K562 (cell line): Measurements from ENCODE around the gene TLE4. TPM values are rescaled to one million over a fixed set of nuclear protein-coding genes. Genes with fewer than 3 reads are reported as not detected.

ENCODE experiments used
- ATAC-seq: fragments of 200-7000 bp; cut with Tn5 transposase; 3 replicates; pipeline ENCODE4 v1.9.1; 2020; ENCODE audit warnings: moderate library complexity
- BruUV-seq: library from RNA; stranded (reverse); fragments of 400-500 nt; replicated peaks from 2 replicates; lab custom pipeline; 2021; lab: Mats Ljungman, UMichigan
- CTCF ChIA-PET: fragments of 300-600 bp; formaldehyde crosslinking; extraction: SDS; loops from one replicate; lab custom pipeline; 2021; ENCODE audit warnings: low intra/inter-chr PET ratio; lab: Yijun Ruan, JAX
- POLR2A ChIA-PET: fragments of 300-600, 350-650 bp; sonication (Branson Sonifier 250); formaldehyde crosslinking; extraction: SDS; loops from one replicate; lab custom pipeline; 2021; ENCODE audit warnings: antibody characterized with exemption, inconsistent platforms; lab: Yijun Ruan, JAX
- DNase-seq, 4 experiments: peaks; one replicate each; pipeline versions ENCODE4 v3.0.0 to v3.0.0-alpha.2; 2011 to 2018; ENCODE audit warnings: low spot score in 3 of 4, mixed read lengths in 3 of 4; ENCODE audit errors: extremely low read depth in 1 of 4
- FAIRE-seq: peaks from 2 replicates; lab custom pipeline; 2011; peaks lifted over from hg19 to GRCh38; lab: Jason Lieb, UNC
- H2AFZ ChIP-seq: 2 replicates; pipeline ENCODE4 v1.6.0; 2011; ENCODE audit warnings: low read depth, low read length, control low read depth, inconsistent platforms
- H3K27ac ChIP-seq: fragments of 200-600 bp; 3 replicates; pipeline ENCODE4 v1.8.0; 2011; ENCODE audit warnings: low read depth, mild to moderate bottlenecking, control low read depth, inconsistent platforms, low read length, moderate library complexity, mixed read lengths; ENCODE audit errors: extremely low read depth
- H3K27me3 ChIP-seq, 2 experiments: fragments of 300-600 bp in 1 of 2; 2 replicates in 1 of 2; 3 replicates in 1 of 2; pipeline versions ENCODE4 v1.6.0 to v1.8.0; 2011; ENCODE audit warnings: inconsistent platforms in 2 of 2, low read length in 2 of 2, mild to moderate bottlenecking in 1 of 2, mixed read lengths in 1 of 2, moderate library complexity in 1 of 2; ENCODE audit not compliant: control insufficient read depth in 2 of 2, insufficient read depth in 2 of 2
- H3K36me3 ChIP-seq: fragments of 300-600 bp; 3 replicates; pipeline ENCODE4 v1.8.0; 2011; ENCODE audit warnings: mild to moderate bottlenecking, low read length, inconsistent platforms; ENCODE audit not compliant: control insufficient read depth, insufficient read depth
- H3K4me1 ChIP-seq, 2 experiments: fragments of 200-600 bp in 1 of 2; replicated peaks in 1 of 2; 2 replicates in 1 of 2; 3 replicates in 1 of 2; pipeline versions ENCODE4 v1.5.1 to v1.8.0; 2011; ENCODE audit warnings: inconsistent platforms in 2 of 2, low read length in 2 of 2, mild to moderate bottlenecking in 1 of 2, mixed read lengths in 1 of 2, moderate library complexity in 1 of 2; ENCODE audit not compliant: control insufficient read depth in 2 of 2, insufficient read depth in 2 of 2
- H3K4me2 ChIP-seq: 2 replicates; pipeline ENCODE4 v1.6.1; 2011; ENCODE audit warnings: low read length, control low read depth, inconsistent platforms, mixed read lengths; ENCODE audit not compliant: insufficient read depth
- H3K4me3 ChIP-seq: fragments of 200-600 bp; sonication (generic), shearing (Covaris generic); 2 replicates; pipeline ENCODE4 v1.5.1; 2016; ENCODE audit warnings: control low read depth, inconsistent platforms
- H3K79me2 ChIP-seq: fragments of 200-600 bp; 3 replicates; pipeline ENCODE4 v1.8.0; 2011; ENCODE audit warnings: low read length, inconsistent platforms; ENCODE audit not compliant: control insufficient read depth, insufficient read depth
- H3K9ac ChIP-seq, 2 experiments: 2 replicates each; pipeline versions ENCODE4 v1.6.0 to v1.6.1; 2011; ENCODE audit warnings: low read depth in 2 of 2, low read length in 2 of 2, control low read depth in 1 of 2, inconsistent platforms in 1 of 2, mild to moderate bottlenecking in 1 of 2, mixed read lengths in 1 of 2; ENCODE audit not compliant: insufficient read depth in 1 of 2
- H3K9me1 ChIP-seq: one replicate; pipeline ENCODE4 v1.6.0; 2011; ENCODE audit warnings: inconsistent platforms, mild to moderate bottlenecking, low read length, moderate library complexity; ENCODE audit not compliant: control insufficient read depth, insufficient read depth
- H3K9me3 ChIP-seq: replicated peaks from 2 replicates; pipeline ENCODE4 v1.5.1; 2011; ENCODE audit warnings: low read depth, low read length, inconsistent platforms; ENCODE audit not compliant: control insufficient read depth, insufficient read depth
- H4K20me1 ChIP-seq: replicated peaks from 2 replicates; pipeline ENCODE4 v1.6.1; 2011; ENCODE audit warnings: low read length, inconsistent platforms, mixed read lengths; ENCODE audit not compliant: control insufficient read depth, insufficient read depth
- BRD9 ChIP-seq: fragments of 450-650 bp; IDR thresholded peaks from 2 replicates; pipeline ENCODE4 v1.6.1; 2018; ENCODE audit warnings: low read depth; ENCODE audit not compliant: partially characterized antibody
- CBX3 ChIP-seq, 2 experiments: IDR thresholded peaks; 1 replicate in 1 of 2; 2 replicates in 1 of 2; pipeline ENCODE4 v1.6.1; 2012; ENCODE audit warnings: inconsistent platforms in 2 of 2, low read length in 2 of 2, borderline replicate concordance in 1 of 2, control low read depth in 1 of 2
- MIER1 ChIP-seq: fragments of 450-650 bp; IDR thresholded peaks from 2 replicates; pipeline ENCODE4 v1.6.1; 2016; ENCODE audit warnings: antibody characterized with exemption, mild to moderate bottlenecking, low read depth
- PTTG1 ChIP-seq: fragments of 450-650 bp; IDR thresholded peaks from 2 replicates; pipeline ENCODE4 v1.6.1; 2016; ENCODE audit warnings: low read depth, mild to moderate bottlenecking, missing genetic modification characterization, missing compliant biosample characterization
- RHOXF2B ChIP-seq: fragments of 250-450 bp; sonication (Bioruptor Pico); conservative IDR thresholded peaks from 2 replicates; pipeline ENCODE4 v1.5.1; 2021
- RNF2 ChIP-seq: sonication (generic); IDR thresholded peaks from 2 replicates; pipeline ENCODE4 v1.6.1; 2016
- TFAM ChIP-seq: fragments of 250-450 bp; sonication (Bioruptor Pico); conservative IDR thresholded peaks from 2 replicates; pipeline ENCODE4 v1.5.0; 2021; ENCODE audit warnings: mild to moderate bottlenecking, moderate library complexity
- ZFPM2 ChIP-seq: fragments of 250-450 bp; sonication (Bioruptor Pico); IDR thresholded peaks from 2 replicates; pipeline ENCODE4 v1.5.1; 2022; ENCODE audit warnings: mild to moderate bottlenecking
- ZNF184 ChIP-seq: sonication (generic); formaldehyde crosslinking; IDR thresholded peaks from 2 replicates; pipeline ENCODE4 v1.5.0; 2020; ENCODE audit warnings: missing genetic modification reagents
- ZNF589 ChIP-seq: fragments of 200-800 bp; sonication (Bioruptor generic); IDR thresholded peaks from 2 replicates; pipeline ENCODE4 v1.6.1; 2016; ENCODE audit warnings: low read depth, missing genetic modification characterization, missing compliant biosample characterization
- ZNF766 ChIP-seq: fragments of 200-800 bp; sonication (Bioruptor generic); conservative IDR thresholded peaks from 2 replicates; pipeline ENCODE4 v1.6.1; 2016; ENCODE audit warnings: missing genetic modification characterization, missing compliant biosample characterization
- WGBS: fragments of 100-300 bp; shearing (Covaris generic); methylation state at CpG from one replicate; pipeline ENCODE4 v1.1.6; 2016; ENCODE audit warnings: low coverage, mixed read lengths; ENCODE audit not compliant: insufficient coverage; ENCODE audit errors: missing lambda C conversion rate; 5-methylcytosine and 5-hydroxymethylcytosine counted together
- in situ Hi-C: fragments of 300-500 bp; cut with MboI; formaldehyde crosslinking; loops from 4 replicates; pipeline ENCODE4 v1.15.0; 2018; ENCODE audit warnings: inconsistent platforms, mixed read lengths
- intact Hi-C: fragments of 100-400 bp; cut with micrococcal nuclease; formaldehyde crosslinking; loops from 2 replicates; pipeline ENCODE4 v1.14.2; 2022
- polyA plus RNA-seq, 8 experiments: library from polyadenylated mRNA; depleted of rRNA in 4 of 8; stranded (reverse) in 5 of 8; unstranded in 3 of 8; fragments of >200 nt; fragmentation: Nextera tagmentation in 2 of 8; fragmentation: Illumina TruSeq in 1 of 8; extraction: Ambion mirVana in 2 of 8; extraction: Trizol in 1 of 8; gene quantifications; 2 replicates each; pipeline versions ENCODE4 v1.2.1 to v1.2.3, GENCODE V29; 2011 to 2014; ENCODE audit warnings: inconsistent platforms in 1 of 8, missing spikeins in 1 of 8
- total RNA-seq, 7 experiments: library from RNA; depleted of rRNA in 6 of 7; stranded (reverse); fragments of >200 nt in 6 of 7; fragmentation: Illumina TruSeq in 2 of 7; extraction: Trizol in 2 of 7; gene quantifications; 2 replicates each; pipeline versions ENCODE4 v1.2.1 to v1.2.3, GENCODE V29; 2011 to 2021; ENCODE audit warnings: low replicate concordance in 1 of 7
- TF ChIP-seq, protein P1 (sequence below), 2 experiments: fragments of 450-650 bp; IDR thresholded peaks; 2 replicates each; pipeline ENCODE4 v1.6.1; 2016
- TF ChIP-seq, protein P2 (sequence below): sonication (generic); formaldehyde crosslinking; IDR thresholded peaks from 2 replicates; pipeline ENCODE4 v1.5.0; 2020; ENCODE audit warnings: missing genetic modification reagents
- TF ChIP-seq, protein P3 (sequence below), 3 experiments: IDR thresholded peaks in 2 of 3; conservative IDR thresholded peaks in 1 of 3; 2 replicates each; pipeline ENCODE4 v1.5.1; 2011 to 2012; ENCODE audit warnings: low read length in 3 of 3, mild to moderate bottlenecking in 3 of 3, control low read depth in 2 of 3, improper control_type of control experiment in 1 of 3, inconsistent platforms in 1 of 3, low read depth in 1 of 3, mixed read lengths in 1 of 3, moderate library complexity in 1 of 3; ENCODE audit not compliant: insufficient read depth in 2 of 3
- TF ChIP-seq, protein P4 (sequence below), 2 experiments: IDR thresholded peaks; 2 replicates each; pipeline ENCODE4 v1.6.1; 2012; ENCODE audit warnings: improper control_type of control experiment in 2 of 2, low read depth in 2 of 2, low read length in 2 of 2, borderline replicate concordance in 1 of 2

Gene TLE4
- total and polyA plus RNA-seq, 9 of the 15 experiments (the other 6 are each of a cell fraction or from before 2014, with no cell fraction given), result 1.1 to 8.8 (median 5.7) TPM

DNA sequence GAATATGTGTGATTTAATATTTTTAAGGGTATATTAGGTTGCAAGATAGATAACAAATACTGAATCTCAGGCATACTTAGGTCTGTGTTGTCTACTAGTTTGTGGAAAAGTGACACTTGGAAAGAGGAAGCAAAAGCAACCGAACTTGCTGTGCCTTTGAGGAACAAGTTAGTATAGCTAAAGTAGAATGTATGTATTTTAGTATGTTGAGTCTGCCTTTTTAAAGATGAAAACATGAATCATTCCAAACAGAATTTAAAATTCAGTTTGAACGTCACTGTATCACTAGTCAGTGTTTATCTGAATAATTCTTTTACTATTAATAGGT, 12.9 kb downstream of the TLE4 start (continued):
- TF ChIP-seq RHOXF2B (CRISPR knock-in tag), result no peak
- no peak for TF ChIP-seq TFAM (CRISPR knock-in tag)

DNA sequence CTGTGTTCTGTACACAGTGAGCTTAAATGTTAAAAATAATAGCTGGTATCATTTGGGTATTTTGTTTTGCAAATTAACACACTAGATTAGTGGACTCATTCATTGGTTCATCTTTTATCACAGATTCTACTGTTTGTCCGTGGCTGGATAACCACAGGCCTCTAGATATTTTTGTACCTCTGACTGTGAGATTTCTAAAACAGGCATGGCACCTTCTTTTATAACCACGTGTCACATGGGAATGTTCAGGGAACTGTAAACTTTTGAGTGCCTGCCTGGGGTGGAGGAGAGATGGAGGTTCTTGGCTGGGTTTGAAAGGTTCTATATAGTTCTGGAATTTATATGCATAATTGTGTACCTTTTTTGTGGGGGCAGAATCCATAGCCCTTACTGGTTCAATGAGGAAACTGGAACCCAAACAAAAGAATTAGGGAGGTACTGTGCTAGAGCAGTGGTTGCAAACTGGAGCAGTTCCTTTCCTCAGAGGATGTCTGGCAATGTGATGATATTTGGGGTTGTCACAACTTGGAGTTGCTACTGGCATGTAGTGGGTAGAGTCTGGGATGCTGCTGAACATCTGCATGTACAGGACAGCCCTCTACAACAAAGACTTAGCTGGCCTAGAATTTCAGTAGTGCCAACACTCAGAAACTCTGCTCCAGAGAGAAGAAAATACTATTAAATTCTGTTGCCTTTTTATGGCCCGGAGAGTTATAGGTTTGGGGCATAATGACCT, 16.9 kb downstream of the TLE4 start:
- ATAC-seq (no peak), FAIRE-seq (no peak), DNase-seq (no peak)
- Histone ChIP-seq H3K9me1 (no peaks in the 10 kb centered on the region), H3K79me2 (no peaks in the 10 kb centered on the region), H3K27ac (no peak overlapping the region), H2AFZ (no peak overlapping the region), H4K20me1 (no peaks in the 10 kb centered on the region), H3K27me3 (no peaks in the 10 kb centered on the region), H3K9ac (no peak overlapping the region), H3K4me2 (no peak overlapping the region), H3K9me3 (no peaks in the 10 kb centered on the region), H3K36me3 (no peaks in the 10 kb centered on the region), H3K4me1 (peaks cover 0 to 3% of the 10 kb centered on the region in 2 experiments; a peak in 2 of 5 replicates), H3K4me3 (no peak overlapping the region)
- intact Hi-C loops (no loop called here), in situ Hi-C loops (no loop called here)
- no TSS peak for BruUV-seq
- POLR2A ChIA-PET, result no interaction called here
- 23% methylated on average over 3 of the region's 3 CpGs for WGBS
- CTCF ChIA-PET, result no interaction called here
- TF ChIP-seq, protein P1, sequence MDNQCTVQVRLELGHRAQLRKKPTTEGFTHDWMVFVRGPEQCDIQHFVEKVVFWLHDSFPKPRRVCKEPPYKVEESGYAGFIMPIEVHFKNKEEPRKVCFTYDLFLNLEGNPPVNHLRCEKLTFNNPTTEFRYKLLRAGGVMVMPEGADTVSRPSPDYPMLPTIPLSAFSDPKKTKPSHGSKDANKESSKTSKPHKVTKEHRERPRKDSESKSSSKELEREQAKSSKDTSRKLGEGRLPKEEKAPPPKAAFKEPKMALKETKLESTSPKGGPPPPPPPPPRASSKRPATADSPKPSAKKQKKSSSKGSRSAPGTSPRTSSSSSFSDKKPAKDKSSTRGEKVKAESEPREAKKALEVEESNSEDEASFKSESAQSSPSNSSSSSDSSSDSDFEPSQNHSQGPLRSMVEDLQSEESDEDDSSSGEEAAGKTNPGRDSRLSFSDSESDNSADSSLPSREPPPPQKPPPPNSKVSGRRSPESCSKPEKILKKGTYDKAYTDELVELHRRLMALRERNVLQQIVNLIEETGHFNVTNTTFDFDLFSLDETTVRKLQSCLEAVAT (IDR thresholded peaks at IDR 0.05), result no peak
- TF ChIP-seq CBX3 (IDR thresholded peaks at IDR 0.05; ENCODE audit: borderline replicate concordance in 1 of 2, low read length in 2 of 2) (no peak), ZFPM2 (CRISPR knock-in tag) (no peak), ZNF589 (CRISPR knock-in tag) (no peak), RNF2 (no peak), BRD9 (no peak), PTTG1 (tag) (no peak), ZNF184 (no peak), MIER1 (no peak), ZNF766 (no peak)
- TF ChIP-seq, protein P2, sequence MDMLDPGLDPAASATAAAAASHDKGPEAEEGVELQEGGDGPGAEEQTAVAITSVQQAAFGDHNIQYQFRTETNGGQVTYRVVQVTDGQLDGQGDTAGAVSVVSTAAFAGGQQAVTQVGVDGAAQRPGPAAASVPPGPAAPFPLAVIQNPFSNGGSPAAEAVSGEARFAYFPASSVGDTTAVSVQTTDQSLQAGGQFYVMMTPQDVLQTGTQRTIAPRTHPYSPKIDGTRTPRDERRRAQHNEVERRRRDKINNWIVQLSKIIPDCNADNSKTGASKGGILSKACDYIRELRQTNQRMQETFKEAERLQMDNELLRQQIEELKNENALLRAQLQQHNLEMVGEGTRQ (CRISPR knock-in tag), result no peak
- TF ChIP-seq, protein P3, sequence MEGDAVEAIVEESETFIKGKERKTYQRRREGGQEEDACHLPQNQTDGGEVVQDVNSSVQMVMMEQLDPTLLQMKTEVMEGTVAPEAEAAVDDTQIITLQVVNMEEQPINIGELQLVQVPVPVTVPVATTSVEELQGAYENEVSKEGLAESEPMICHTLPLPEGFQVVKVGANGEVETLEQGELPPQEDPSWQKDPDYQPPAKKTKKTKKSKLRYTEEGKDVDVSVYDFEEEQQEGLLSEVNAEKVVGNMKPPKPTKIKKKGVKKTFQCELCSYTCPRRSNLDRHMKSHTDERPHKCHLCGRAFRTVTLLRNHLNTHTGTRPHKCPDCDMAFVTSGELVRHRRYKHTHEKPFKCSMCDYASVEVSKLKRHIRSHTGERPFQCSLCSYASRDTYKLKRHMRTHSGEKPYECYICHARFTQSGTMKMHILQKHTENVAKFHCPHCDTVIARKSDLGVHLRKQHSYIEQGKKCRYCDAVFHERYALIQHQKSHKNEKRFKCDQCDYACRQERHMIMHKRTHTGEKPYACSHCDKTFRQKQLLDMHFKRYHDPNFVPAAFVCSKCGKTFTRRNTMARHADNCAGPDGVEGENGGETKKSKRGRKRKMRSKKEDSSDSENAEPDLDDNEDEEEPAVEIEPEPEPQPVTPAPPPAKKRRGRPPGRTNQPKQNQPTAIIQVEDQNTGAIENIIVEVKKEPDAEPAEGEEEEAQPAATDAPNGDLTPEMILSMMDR (IDR thresholded peaks at IDR 0.05 in 2 of 3, conservative IDR thresholded peaks at IDR 0.05 in 1 of 3; ENCODE audit: insufficient read depth in 2 of 3, low read depth in 1 of 3, low read length in 3 of 3), result no peak
- TF ChIP-seq, protein P4, sequence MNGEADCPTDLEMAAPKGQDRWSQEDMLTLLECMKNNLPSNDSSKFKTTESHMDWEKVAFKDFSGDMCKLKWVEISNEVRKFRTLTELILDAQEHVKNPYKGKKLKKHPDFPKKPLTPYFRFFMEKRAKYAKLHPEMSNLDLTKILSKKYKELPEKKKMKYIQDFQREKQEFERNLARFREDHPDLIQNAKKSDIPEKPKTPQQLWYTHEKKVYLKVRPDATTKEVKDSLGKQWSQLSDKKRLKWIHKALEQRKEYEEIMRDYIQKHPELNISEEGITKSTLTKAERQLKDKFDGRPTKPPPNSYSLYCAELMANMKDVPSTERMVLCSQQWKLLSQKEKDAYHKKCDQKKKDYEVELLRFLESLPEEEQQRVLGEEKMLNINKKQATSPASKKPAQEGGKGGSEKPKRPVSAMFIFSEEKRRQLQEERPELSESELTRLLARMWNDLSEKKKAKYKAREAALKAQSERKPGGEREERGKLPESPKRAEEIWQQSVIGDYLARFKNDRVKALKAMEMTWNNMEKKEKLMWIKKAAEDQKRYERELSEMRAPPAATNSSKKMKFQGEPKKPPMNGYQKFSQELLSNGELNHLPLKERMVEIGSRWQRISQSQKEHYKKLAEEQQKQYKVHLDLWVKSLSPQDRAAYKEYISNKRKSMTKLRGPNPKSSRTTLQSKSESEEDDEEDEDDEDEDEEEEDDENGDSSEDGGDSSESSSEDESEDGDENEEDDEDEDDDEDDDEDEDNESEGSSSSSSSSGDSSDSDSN (IDR thresholded peaks at IDR 0.05; ENCODE audit: borderline replicate concordance in 1 of 2, low read depth in 2 of 2, low read length in 2 of 2), result no peak
